H1 (cell line): Measurements from ENCODE around the gene SNX25. TPM values are rescaled to one million over a fixed set of nuclear protein-coding genes. Genes with fewer than 3 reads are reported as not detected.

Experiments
- CTCF ChIA-PET: fragments of 300-600 bp; sonication (Branson Sonifier 250); formaldehyde crosslinking; loops from one replicate; lab custom pipeline; 2021; ENCODE audit not compliant: partially characterized antibody; lab: Charles Lee
- POLR2A ChIA-PET: fragments of 300-600 bp; sonication (Branson Sonifier 250); formaldehyde crosslinking; loops from one replicate; lab custom pipeline; 2021; ENCODE audit warnings: inconsistent platforms; ENCODE audit not compliant: partially characterized antibody; lab: Charles Lee
- DNase-seq, 2 experiments: peaks; one replicate each; pipeline versions ENCODE4 v3.0.0 to v3.0.0-alpha.2; 2010 to 2022; ENCODE audit warnings: low spot score in 2 of 2, low read depth in 1 of 2, mixed read lengths in 1 of 2
- FAIRE-seq: peaks from 2 replicates; lab custom pipeline; 2011; peaks lifted over from hg19 to GRCh38; lab: Jason Lieb, UNC
- H2AFZ ChIP-seq: 2 replicates; pipeline ENCODE4 v1.8.1; 2012; ENCODE audit warnings: low read length, inconsistent platforms
- H2AK5ac ChIP-seq: 2 replicates; pipeline ENCODE4 v1.6.1; 2013; ENCODE audit warnings: low read depth, low read length
- H2BK120ac ChIP-seq: replicated peaks from 2 replicates; pipeline ENCODE3; 2013; ENCODE audit warnings: low read depth, low read length, inconsistent platforms
- H2BK12ac ChIP-seq: 2 replicates; pipeline ENCODE4 v1.6.1; 2013; ENCODE audit warnings: low read depth, low read length
- H2BK15ac ChIP-seq: 2 replicates; pipeline ENCODE4 v1.6.1; 2013; ENCODE audit warnings: low read length
- H2BK20ac ChIP-seq: 2 replicates; pipeline ENCODE4 v1.6.1; 2013; ENCODE audit warnings: low read length
- H2BK5ac ChIP-seq: 2 replicates; pipeline ENCODE4 v1.6.1; 2013; ENCODE audit warnings: low read depth, low read length
- H3K14ac ChIP-seq: 2 replicates; pipeline ENCODE4 v1.6.1; 2013; ENCODE audit warnings: inconsistent platforms; ENCODE audit not compliant: insufficient read length
- H3K18ac ChIP-seq: 2 replicates; pipeline ENCODE4 v1.6.1; 2013; ENCODE audit warnings: low read length; ENCODE audit errors: extremely low read depth
- H3K23ac ChIP-seq: 2 replicates; pipeline ENCODE4 v1.6.1; 2013; ENCODE audit warnings: inconsistent platforms; ENCODE audit not compliant: insufficient read length
- H3K23me2 ChIP-seq: 2 replicates; pipeline ENCODE4 v1.6.1; 2013; ENCODE audit warnings: low read depth, low read length
- H3K27ac ChIP-seq: 2 replicates; pipeline ENCODE4 v1.6.1; 2011; ENCODE audit warnings: low read depth, low read length, inconsistent platforms
- H3K27me3 ChIP-seq, 4 experiments: replicated peaks in 1 of 4; 1 replicate in 1 of 4; 2 replicates in 3 of 4; pipeline versions ENCODE4 v1.6.1 to v1.8.1; 2011 to 2013; ENCODE audit warnings: low read length in 3 of 4, mild to moderate bottlenecking in 3 of 4, inconsistent platforms in 2 of 4, mixed read lengths in 2 of 4, moderate library complexity in 1 of 4; ENCODE audit not compliant: control insufficient read depth in 3 of 4, insufficient read depth in 3 of 4; ENCODE audit errors: extremely low read depth in 1 of 4
- H3K36me3 ChIP-seq, 4 experiments: 2 replicates each; pipeline versions ENCODE4 v1.6.1 to v1.8.1; 2011 to 2013; ENCODE audit warnings: mild to moderate bottlenecking in 4 of 4, low read length in 3 of 4, moderate library complexity in 2 of 4, control low read depth in 1 of 4, inconsistent platforms in 1 of 4; ENCODE audit not compliant: insufficient read depth in 4 of 4, control insufficient read depth in 2 of 4
- H3K4ac ChIP-seq: replicated peaks from 2 replicates; pipeline ENCODE3; 2013; ENCODE audit warnings: low read length, low read depth, mixed read lengths, inconsistent platforms; ENCODE audit not compliant: insufficient read length
- H3K4me1 ChIP-seq, 4 experiments: replicated peaks in 1 of 4; 1 replicate in 1 of 4; 2 replicates in 3 of 4; pipeline versions ENCODE4 v1.6.1 to v1.8.1; 2011 to 2013; ENCODE audit warnings: low read length in 3 of 4, inconsistent platforms in 2 of 4, mixed read lengths in 1 of 4; ENCODE audit not compliant: insufficient read depth in 4 of 4, control insufficient read depth in 3 of 4
- H3K4me2 ChIP-seq, 2 experiments: 2 replicates each; pipeline versions ENCODE4 v1.6.1 to v1.8.1; 2011 to 2013; ENCODE audit warnings: low read depth in 2 of 2, low read length in 2 of 2, control low read depth in 1 of 2, inconsistent platforms in 1 of 2, mild to moderate bottlenecking in 1 of 2; ENCODE audit not compliant: insufficient read depth in 1 of 2
- H3K4me3 ChIP-seq, 4 experiments: fragments of 200-600, 300-600 bp in 1 of 4; sonication (generic), shearing (Covaris generic), sonication (Bioruptor Twin) in 1 of 4; 2 replicates each; pipeline versions ENCODE4 v1.5.1 to v1.8.1; 2011 to 2016; ENCODE audit warnings: low read length in 4 of 4, low read depth in 3 of 4, control low read depth in 2 of 4, inconsistent platforms in 2 of 4, mild to moderate bottlenecking in 2 of 4, mixed read lengths in 1 of 4, moderate library complexity in 1 of 4; ENCODE audit not compliant: insufficient read depth in 2 of 4; ENCODE audit errors: extremely low read depth in 1 of 4
- H3K56ac ChIP-seq: replicated peaks from 2 replicates; pipeline ENCODE3; 2013; ENCODE audit warnings: low read depth, mild to moderate bottlenecking, mixed read lengths, low read length, inconsistent platforms; ENCODE audit not compliant: insufficient read length
- H3K79me1 ChIP-seq: 2 replicates; pipeline ENCODE4 v1.6.1; 2013; ENCODE audit warnings: low read depth, low read length, control low read depth
- H3K79me2 ChIP-seq, 2 experiments: 2 replicates each; pipeline versions ENCODE4 v1.6.1 to v1.8.1; 2012 to 2013; ENCODE audit warnings: low read length in 2 of 2, mild to moderate bottlenecking in 2 of 2, inconsistent platforms in 1 of 2; ENCODE audit not compliant: insufficient read depth in 2 of 2, control insufficient read depth in 1 of 2
- H3K9ac ChIP-seq, 4 experiments: replicated peaks in 1 of 4; 1 replicate in 1 of 4; 2 replicates in 3 of 4; pipeline versions ENCODE4 v1.6.1 to v1.8.1; 2011 to 2013; ENCODE audit warnings: low read depth in 3 of 4, low read length in 3 of 4, control low read depth in 2 of 4, mild to moderate bottlenecking in 2 of 4, moderate library complexity in 2 of 4, inconsistent platforms in 1 of 4; ENCODE audit errors: extremely low read depth in 1 of 4
- H3K9me3 ChIP-seq, 2 experiments: 2 replicates each; pipeline versions ENCODE4 v1.6.1 to v1.8.1; 2012 to 2013; ENCODE audit warnings: mild to moderate bottlenecking in 2 of 2, moderate library complexity in 2 of 2, control low read depth in 1 of 2, inconsistent platforms in 1 of 2, low read depth in 1 of 2, low read length in 1 of 2, mixed read lengths in 1 of 2; ENCODE audit not compliant: insufficient read depth in 2 of 2
- H4K20me1 ChIP-seq, 2 experiments: replicated peaks in 1 of 2; 2 replicates each; pipeline versions ENCODE3 to v1.8.1; 2011 to 2013; ENCODE audit warnings: inconsistent platforms in 2 of 2, low read length in 2 of 2, mild to moderate bottlenecking in 1 of 2; ENCODE audit not compliant: insufficient read depth in 2 of 2, control insufficient read depth in 1 of 2
- H4K5ac ChIP-seq: 2 replicates; pipeline ENCODE4 v1.6.1; 2013; ENCODE audit warnings: low read length, low read depth, mixed read lengths, inconsistent platforms; ENCODE audit not compliant: insufficient read length
- H4K8ac ChIP-seq: 2 replicates; pipeline ENCODE4 v1.8.0; 2013; ENCODE audit warnings: mild to moderate bottlenecking, moderate library complexity, low read length, inconsistent platforms; ENCODE audit not compliant: insufficient read depth; ENCODE audit errors: extremely low read depth
- H4K91ac ChIP-seq: replicated peaks from 2 replicates; pipeline ENCODE3; 2013; ENCODE audit warnings: low read length, mixed read lengths, inconsistent platforms; ENCODE audit not compliant: insufficient read length
- CBX5 ChIP-seq: fragments of 300-800, 300-1000 bp; sonication (generic); IDR thresholded peaks from 2 replicates; pipeline ENCODE4 v1.7.1; 2016; ENCODE audit warnings: antibody characterized with exemption, low read length, low read depth
- CTBP2 ChIP-seq: IDR thresholded peaks from 2 replicates; pipeline ENCODE4 v1.7.0; 2011; ENCODE audit warnings: borderline replicate concordance, mild to moderate bottlenecking, moderate library complexity, mixed read lengths, low read length; ENCODE audit not compliant: insufficient read depth, insufficient read length
- EGR1 ChIP-seq: IDR thresholded peaks from 2 replicates; pipeline ENCODE4 v1.6.1; 2011; ENCODE audit warnings: low read depth, low read length, borderline replicate concordance
- EP300 ChIP-seq, 2 experiments: IDR thresholded peaks; 1 replicate in 1 of 2; 2 replicates in 1 of 2; pipeline ENCODE4 v1.6.1; 2011 to 2012; ENCODE audit warnings: low read depth in 2 of 2, low read length in 2 of 2, mild to moderate bottlenecking in 2 of 2, borderline replicate concordance in 1 of 2, inconsistent platforms in 1 of 2, moderate library complexity in 1 of 2
- EZH2 ChIP-seq: fragments of 200-600 bp; sonication (generic); IDR thresholded peaks from 2 replicates; pipeline ENCODE4 v1.7.1; 2012; ENCODE audit warnings: low read depth, mild to moderate bottlenecking, moderate library complexity, low read length, inconsistent platforms; ENCODE audit not compliant: severe bottlenecking
- HDAC6 ChIP-seq: IDR thresholded peaks from one replicate; pipeline ENCODE4 v1.7.1; 2012; ENCODE audit warnings: low read depth, mild to moderate bottlenecking, inconsistent platforms, low read length, moderate library complexity
- NRF1 ChIP-seq: IDR thresholded peaks from 2 replicates; pipeline ENCODE4 v1.6.1; 2011; ENCODE audit warnings: mild to moderate bottlenecking, low read depth, low read length, improper control_type of control experiment
- POU5F1 ChIP-seq: IDR thresholded peaks from 2 replicates; pipeline ENCODE4 v1.6.1; 2011; ENCODE audit warnings: low read depth, mild to moderate bottlenecking, low read length, moderate library complexity
- RAD21 ChIP-seq, 2 experiments: IDR thresholded peaks in 1 of 2; conservative IDR thresholded peaks in 1 of 2; 2 replicates each; pipeline ENCODE4 v1.6.1; 2011; ENCODE audit warnings: low read depth in 2 of 2, low read length in 2 of 2, improper control_type of control experiment in 1 of 2, inconsistent platforms in 1 of 2, mild to moderate bottlenecking in 1 of 2, moderate library complexity in 1 of 2
- RBBP5 ChIP-seq: IDR thresholded peaks from 2 replicates; pipeline ENCODE4 v1.7.1; 2012; ENCODE audit warnings: low read depth, mild to moderate bottlenecking, inconsistent platforms, low read length, moderate library complexity, borderline replicate concordance
- SAP30 ChIP-seq: fragments of 300-600 bp; sonication (generic); IDR thresholded peaks from 2 replicates; pipeline ENCODE4 v1.7.1; 2012; ENCODE audit warnings: low read length, moderate library complexity, mild to moderate bottlenecking, inconsistent platforms; ENCODE audit not compliant: insufficient read depth, insufficient replicate concordance
- SP2 ChIP-seq: IDR thresholded peaks from 2 replicates; pipeline ENCODE4 v1.6.1; 2012; ENCODE audit warnings: mild to moderate bottlenecking, low read length, inconsistent platforms
- SP4 ChIP-seq: IDR thresholded peaks from 2 replicates; pipeline ENCODE4 v1.6.1; 2012; ENCODE audit warnings: low read length, inconsistent platforms
- WGBS, 2 experiments: shearing (Covaris generic) in 1 of 2; methylation state at CpG; one replicate each; pipeline versions ENCODE4 v1.1.6 to v1.1.7; 2013 to 2015; ENCODE audit warnings: low lambda C conversion rate in 2 of 2, mixed read lengths in 2 of 2, inconsistent platforms in 1 of 2, low coverage in 1 of 2, missing lambda C conversion rate in 1 of 2; ENCODE audit not compliant: insufficient replicate concordance in 2 of 2, insufficient coverage in 1 of 2, insufficient read length in 1 of 2; ENCODE audit errors: extremely low coverage in 1 of 2, missing lambda C conversion rate in 1 of 2; 5-methylcytosine and 5-hydroxymethylcytosine counted together
- polyA plus RNA-seq, 7 experiments: library from polyadenylated mRNA; depleted of rRNA in 3 of 7; stranded (reverse) in 5 of 7; unstranded in 2 of 7; fragments of >200 nt in 5 of 7; fragments of 200-250 nt in 2 of 7; gene quantifications; 1 replicate in 5 of 7; 2 replicates in 1 of 7; 4 replicates in 1 of 7; pipeline versions ENCODE4 v1.2.1 to v1.2.3, GENCODE V29; 2011 to 2013; ENCODE audit warnings: missing spikeins in 2 of 7, mixed read lengths in 2 of 7
- total RNA-seq: library from RNA; stranded (reverse); fragmentation: NEBNext Ultra II Directional; extraction: Animal tissue kit (Norgen Biotek cat#: 25700); gene quantifications from 2 replicates; pipeline ENCODE4 v1.2.1, GENCODE V29; 2021

Gene SNX25
- total and polyA plus RNA-seq, 2 of the 8 experiments (the other 6 are each of a cell fraction or from before 2014, with no cell fraction given): 5.4 to 19.9 TPM

- H3K23ac ChIP-seq: no peak overlapping the region
- no peak overlapping the region for H3K14ac ChIP-seq
- no peak overlapping the region for H2AFZ ChIP-seq
- H3K9ac ChIP-seq: no peak overlapping the region
- no peaks in the 10 kb centered on the region for H3K27me3 ChIP-seq
- no peak overlapping the region for H2BK5ac ChIP-seq
- 2% methylated on average over 2 of the region's 2 CpGs; no CpG with 5 or more reads in 1 of the 2 experiments for WGBS, 2 experiments
- FAIRE-seq: peak; percentile 93
- peaks cover 0 to 26% (median 8%) of the 10 kb centered on the region in 4 experiments; a peak in 3 of 8 replicates for H3K36me3 ChIP-seq
- no peak for DNase-seq
- CTCF ChIA-PET: interaction anchor here (0.7 to 1.1 kb wide), 2 partner anchors 14 to 65 kb away, joined by 3 read pairs; no protein-coding TSS in a partner anchor
- no peaks in the 10 kb centered on the region for H3K23me2 ChIP-seq
- peak overlapping the region; percentile 86 for H4K5ac ChIP-seq
- H4K91ac ChIP-seq: no peak overlapping the region
- H3K18ac ChIP-seq: no peak overlapping the region
- H4K20me1 ChIP-seq: no peaks in the 10 kb centered on the region
- no peaks in the 10 kb centered on the region for H3K79me2 ChIP-seq
- peak overlapping the region in 1 of 4 experiments; percentile 45; a peak in 2 of 8 replicates for H3K4me3 ChIP-seq
- H3K56ac ChIP-seq: no peak overlapping the region
- H2BK120ac ChIP-seq: no peak overlapping the region
- POLR2A ChIA-PET: interaction anchor here (0.6 to 0.9 kb wide), 2 partner anchors 13 kb away, joined by 4 read pairs; no protein-coding TSS in a partner anchor
- no peak overlapping the region for H4K8ac ChIP-seq
- no peak overlapping the region for H2AK5ac ChIP-seq
- peak overlapping the region; percentile 20; the same call in 1 of the 2 replicates for H3K27ac ChIP-seq
- no peak overlapping the region for H3K4ac ChIP-seq
- H3K4me2 ChIP-seq: peak overlapping the region in 1 of 2 experiments; percentile 53; a peak in 3 of 4 replicates
- H2BK12ac ChIP-seq: no peak overlapping the region
- no peak overlapping the region for H2BK20ac ChIP-seq
- H3K4me1 ChIP-seq: peaks cover 0 to 3% (median 0%) of the 10 kb centered on the region in 4 experiments; a peak in 1 of 7 replicates
- no peak overlapping the region for H2BK15ac ChIP-seq
- no peaks in the 10 kb centered on the region for H3K79me1 ChIP-seq
- 0 out of 4 replicates have a peak, but pooled peaks cover 3 to 6% of the 10 kb centered on the region in 2 experiments for H3K9me3 ChIP-seq
- TF ChIP-seq SAP30 (no peak), RBBP5 (no peak), EP300 (IDR thresholded peaks at IDR 0.05; ENCODE audit: borderline replicate concordance in 1 of 2, low read depth in 2 of 2, low read length in 2 of 2) (peak in 1 of 2 experiments; percentile 63; a peak in 1 of 3 replicates), EGR1 (no peak), SP2 (no peak), EZH2 (no peak), HDAC6 (no peak), RAD21 (IDR thresholded peaks at IDR 0.05 in 1 of 2, conservative IDR thresholded peaks at IDR 0.05 in 1 of 2; ENCODE audit: low read depth in 2 of 2, low read length in 2 of 2) (no peak), SP4 (no peak), CTBP2 (no peak), POU5F1 (no peak), NRF1 (no peak), CBX5 (no peak)
Measured at GRCh38 chr4:185318679-185319078, 109.3 kb downstream of the SNX25 start.
